Measurements from ENCODE around the gene DCAF5. TPM values are rescaled to one million over a fixed set of nuclear protein-coding genes. Genes with fewer than 3 reads are reported as not detected.
"Not testable (repeated sequence)": the region's sequence is repeated elsewhere in the genome, so short reads cannot be mapped to it uniquely, and the experiment has no call there.

The DCAF5 gene
- total RNA-seq, 1 donor from 2014 or later = 33.8 TPM

GRCh38 chr14:69045857-69046475 is 107.0 kb downstream of the DCAF5 start:
- DNase-seq (ENCODE audit: low spot score in 2 of 2) = no peak
- FAIRE-seq = no peak

- DNase-seq (ENCODE audit: low spot score in 2 of 2) (no peak), FAIRE-seq (no peak)
Measured at GRCh38 chr14:69044965-69045555, 107.9 kb downstream of the DCAF5 start.

GRCh38 chr14:69044296-69044695 is 108.6 kb downstream of the DCAF5 start:
- FAIRE-seq = no peak

GRCh38 chr14:69043596-69044260 is 109.2 kb downstream of the DCAF5 start:
- no peak for FAIRE-seq
- no peak for DNase-seq (ENCODE audit: low spot score in 2 of 2)

More at GRCh38 chr14:69044296-69044695, 108.6 kb downstream of the DCAF5 start:
- no peak for DNase-seq (ENCODE audit: low spot score in 2 of 2)

- FAIRE-seq (no peak), DNase-seq (ENCODE audit: low spot score in 2 of 2) (no peak)
Measured at GRCh38 chr14:69042787-69043444, 110.0 kb downstream of the DCAF5 start.

- FAIRE-seq (no peak), DNase-seq (ENCODE audit: low spot score in 2 of 2) (no peak)
Measured at GRCh38 chr14:69042299-69042698, 110.6 kb downstream of the DCAF5 start.

- no peak for FAIRE-seq
- no peak for DNase-seq (ENCODE audit: low spot score in 2 of 2)
Measured at GRCh38 chr14:69041783-69042182, 111.1 kb downstream of the DCAF5 start.

GRCh38 chr14:69040353-69040752 is 112.6 kb downstream of the DCAF5 start:
- FAIRE-seq = no peak
- no peak for DNase-seq (ENCODE audit: low spot score in 2 of 2)

- FAIRE-seq = no peak
- DNase-seq (ENCODE audit: low spot score in 2 of 2) = no peak
Measured at GRCh38 chr14:69039288-69039628, 113.7 kb downstream of the DCAF5 start.

GRCh38 chr14:69038455-69039287 is 114.2 kb downstream of the DCAF5 start:
- DNase-seq (ENCODE audit: low spot score in 2 of 2) (no peak), FAIRE-seq (no peak)

GRCh38 chr14:69037790-69038454 is 115.0 kb downstream of the DCAF5 start:
- FAIRE-seq = no peak
- DNase-seq (ENCODE audit: low spot score in 2 of 2) = no peak

- DNase-seq (ENCODE audit: low spot score in 2 of 2) (no peak), FAIRE-seq (no peak)
Measured at GRCh38 chr14:69036757-69037506, 116.0 kb downstream of the DCAF5 start.

- FAIRE-seq (no peak), DNase-seq (ENCODE audit: low spot score in 2 of 2) (no peak)
Measured at GRCh38 chr14:69034612-69035262, 118.2 kb downstream of the DCAF5 start.

GRCh38 chr14:69027242-69027913 is 125.5 kb downstream of the DCAF5 start:
- no peak for DNase-seq (ENCODE audit: low spot score in 2 of 2)
- no peak for FAIRE-seq

GRCh38 chr14:69023035-69023434 is 129.9 kb downstream of the DCAF5 start:
- DNase-seq (ENCODE audit: low spot score in 2 of 2) (no peak), FAIRE-seq (no peak)

GRCh38 chr14:69022093-69022492 is 130.8 kb downstream of the DCAF5 start:
- not testable (repeated sequence) for FAIRE-seq; DNase-seq (ENCODE audit: low spot score in 2 of 2)

- no peak for FAIRE-seq
Measured at GRCh38 chr14:69017706-69018105, 135.2 kb downstream of the DCAF5 start.

GRCh38 chr14:69014829-69015259 is 138.1 kb downstream of the DCAF5 start:
- DNase-seq (ENCODE audit: low spot score in 2 of 2) = no peak
- no peak for FAIRE-seq

More at GRCh38 chr14:69017706-69018105, 135.2 kb downstream of the DCAF5 start:
- no peak for DNase-seq (ENCODE audit: low spot score in 2 of 2)

Measured in frontal cortex (tissue), 4 donors.